HG03045 (cell line): Measurements from ENCODE around the gene PDK4.
"Not testable (repeated sequence)": the region's sequence is repeated elsewhere in the genome, so short reads cannot be mapped to it uniquely, and the experiment has no call there.

Experiments used
- ATAC-seq: cut with Tn5 transposase; IDR thresholded peaks from one replicate; pipeline ENCODE4 v1.9.1; 2021; ENCODE audit warnings: mild to moderate bottlenecking, moderate library complexity; ENCODE audit not compliant: unreplicated experiment

Gene PDK4

DNA sequence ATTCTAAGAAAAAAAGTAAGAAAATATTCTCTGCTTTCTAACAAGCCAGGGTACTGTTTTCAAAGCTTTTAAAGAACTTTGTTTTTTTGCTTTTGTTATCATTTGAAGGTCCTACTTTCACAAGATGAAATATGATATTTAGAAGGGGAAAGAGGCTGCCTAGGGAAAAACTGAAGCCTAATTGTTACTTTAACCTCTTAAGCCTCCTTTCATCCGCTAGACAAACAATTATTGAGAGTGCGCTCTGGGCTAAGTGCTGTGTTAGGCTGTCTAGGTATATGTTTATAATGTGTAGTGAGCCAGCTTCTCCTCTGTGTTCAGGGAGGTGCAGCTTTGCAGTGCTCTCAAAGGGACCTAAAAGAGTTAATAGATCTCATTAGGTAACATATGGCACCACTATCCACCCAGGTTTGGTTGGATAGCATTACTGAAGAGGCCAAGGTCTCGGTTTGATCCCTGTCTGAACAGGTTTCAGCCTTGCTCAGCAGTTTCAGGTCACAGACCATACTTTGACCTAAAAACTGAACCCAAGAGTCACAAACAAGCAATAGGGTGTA lies 17.9 kb downstream of the PDK4 start:
- no peak for ATAC-seq

DNA sequence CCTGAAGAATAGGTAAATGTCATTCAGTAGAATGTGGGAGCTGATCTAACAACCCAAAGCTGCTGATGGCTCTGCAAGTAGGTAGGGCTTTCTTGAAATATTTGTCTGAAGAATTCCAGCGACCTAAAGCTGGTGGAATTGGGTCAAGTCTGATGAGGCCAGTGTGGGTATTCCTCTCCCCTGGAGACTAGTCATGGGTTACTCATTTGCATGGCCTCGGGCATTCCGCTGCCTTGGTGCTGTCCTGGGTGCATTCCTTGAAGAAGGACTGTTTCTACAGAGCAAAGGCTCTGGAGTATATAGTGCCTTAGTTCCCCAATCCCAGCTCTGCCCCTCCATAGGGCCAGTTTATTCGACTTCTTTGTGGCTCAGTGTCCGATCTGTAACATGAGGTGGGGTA lies 19.2 kb downstream of the PDK4 start:
- no peak for ATAC-seq

DNA sequence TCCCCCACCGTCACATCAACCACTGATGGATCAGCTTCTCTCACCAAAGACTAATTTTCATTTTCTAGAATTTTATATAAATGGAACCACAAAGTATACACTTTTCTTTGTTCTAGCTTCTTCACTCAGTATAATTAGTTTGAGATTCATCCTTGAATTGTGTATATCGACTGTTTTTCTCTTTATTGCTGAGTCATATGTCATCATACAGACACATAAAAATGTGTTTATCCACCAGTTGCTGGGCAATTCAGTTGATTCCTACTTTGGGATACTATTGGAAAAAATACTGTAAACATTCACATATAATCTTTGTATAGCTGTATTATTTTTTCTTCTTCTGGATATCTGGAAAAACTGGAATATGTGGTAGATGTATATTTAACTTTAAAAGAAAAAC lies 26.6 kb downstream of the PDK4 start:
- ATAC-seq = no peak

DNA sequence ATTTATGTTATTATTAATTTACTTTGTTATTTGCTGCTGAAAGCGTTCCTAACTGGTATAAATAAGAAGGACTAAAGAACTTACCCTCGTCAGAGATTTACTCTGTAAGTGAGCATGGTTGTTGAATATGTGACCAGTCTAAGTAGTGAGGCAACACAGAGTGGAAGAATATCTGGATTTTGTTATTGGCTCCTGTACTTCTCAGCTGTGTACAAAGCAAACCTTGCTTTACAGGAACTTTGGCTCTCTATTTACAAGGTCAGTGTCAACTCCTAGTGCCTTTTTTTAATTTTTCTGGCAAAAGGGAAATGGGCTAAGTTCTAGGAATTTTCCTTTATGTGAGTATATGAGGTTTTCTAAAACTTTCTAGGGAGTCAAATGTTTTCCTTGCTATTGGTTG lies 35.6 kb downstream of the PDK4 start:
- no peak for ATAC-seq

DNA sequence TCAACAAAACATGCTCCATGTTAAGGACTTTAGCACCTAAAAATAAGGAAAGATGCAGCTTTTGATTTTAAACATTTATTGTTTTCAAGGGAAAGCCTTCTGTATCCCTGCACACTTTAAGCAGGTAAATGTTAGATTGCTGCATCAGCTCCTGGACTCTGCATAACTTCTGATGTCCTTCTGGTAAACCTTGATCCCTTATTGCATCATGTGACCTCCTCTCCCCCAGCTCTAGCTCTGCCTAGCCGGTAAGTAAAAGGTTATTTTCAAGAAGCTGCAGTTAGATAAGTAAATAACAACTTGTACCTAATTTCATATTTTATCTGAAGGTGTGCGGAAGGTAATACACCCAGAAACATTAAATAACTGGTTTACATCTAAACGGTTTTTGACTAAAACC lies 37.5 kb downstream of the PDK4 start:
- ATAC-seq = no peak

DNA sequence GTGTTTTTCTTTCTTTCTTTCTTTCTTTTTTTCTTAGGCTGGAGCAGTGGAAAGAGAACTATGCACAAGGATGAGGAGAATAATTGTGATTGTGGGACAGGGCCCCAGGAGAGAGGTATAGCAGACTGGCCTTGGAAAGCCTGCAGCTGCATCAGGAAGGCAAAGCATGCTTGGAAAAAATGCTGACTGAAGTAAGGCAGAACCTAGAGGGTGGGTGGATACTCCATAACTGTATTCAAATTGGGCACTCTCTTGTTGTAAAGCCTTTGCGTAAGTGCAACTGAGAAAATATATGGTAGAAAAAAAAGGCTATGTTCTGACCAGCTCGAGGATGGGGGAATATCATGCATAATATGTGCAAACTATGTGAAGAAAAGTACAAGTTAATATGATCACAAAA lies 39.5 kb downstream of the PDK4 start:
- no peak for ATAC-seq

DNA sequence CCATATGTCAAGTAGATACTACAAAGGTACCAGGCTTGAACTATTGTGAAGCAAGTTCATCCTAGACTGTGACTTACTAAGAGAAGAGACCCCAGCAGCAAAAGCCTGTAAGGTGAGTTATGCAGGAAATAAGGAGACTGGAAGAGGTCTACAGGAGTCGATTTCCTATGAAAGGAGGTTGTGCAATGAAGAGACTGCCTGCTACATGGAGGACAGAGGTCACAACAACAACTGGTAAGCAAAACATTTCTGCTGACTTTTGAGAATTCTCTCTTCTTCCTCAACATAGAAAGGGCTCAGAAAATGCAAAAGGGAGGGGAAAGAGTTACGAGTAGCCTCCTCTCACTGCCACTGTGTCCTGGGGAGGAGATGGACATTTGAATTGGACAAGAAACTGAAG lies 42.4 kb downstream of the PDK4 start:
- ATAC-seq = no peak

DNA sequence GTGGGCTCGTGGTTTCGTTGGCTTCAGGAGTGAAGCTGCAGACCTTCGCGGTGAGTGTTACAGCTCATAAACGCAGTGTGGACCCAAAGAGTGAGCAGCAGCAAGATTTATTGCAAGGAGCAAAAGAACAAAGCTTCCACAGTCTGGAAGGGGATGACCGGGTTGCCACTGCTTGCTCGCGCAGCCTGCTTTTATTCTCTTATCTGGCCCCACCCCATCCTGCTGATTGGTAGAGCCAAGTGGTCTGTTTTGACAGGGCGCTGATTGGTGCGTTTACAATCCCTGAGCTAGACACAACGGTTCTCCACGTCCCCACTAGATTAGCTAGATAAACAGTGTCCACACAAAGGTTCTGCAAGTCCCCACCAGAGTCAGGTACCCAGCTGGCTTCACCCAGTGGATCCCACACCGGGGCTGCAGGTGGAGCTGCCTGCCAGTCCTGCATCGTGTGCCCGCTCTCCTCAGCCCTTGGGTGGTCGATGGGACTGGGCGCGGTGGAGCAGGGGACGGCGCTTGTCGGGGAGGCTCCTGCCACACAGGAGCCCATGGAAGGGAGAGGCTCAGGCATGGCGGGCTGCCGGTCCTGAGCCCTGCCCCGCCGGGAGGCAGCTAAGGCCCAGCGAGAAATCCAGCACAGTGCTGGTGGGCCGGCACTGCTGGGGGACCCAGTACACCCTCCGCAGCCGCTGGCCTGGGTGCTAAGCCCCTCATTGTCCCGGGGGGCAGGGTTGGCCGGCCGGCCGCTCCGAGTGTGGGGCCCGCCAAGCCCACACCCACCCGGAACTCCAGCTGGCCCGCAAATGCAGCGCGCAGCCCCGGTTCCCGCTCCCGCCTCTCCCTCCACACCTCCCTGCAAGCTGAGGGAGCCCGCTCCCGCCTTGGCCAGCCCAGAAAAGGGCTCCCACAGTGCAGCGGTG lies 44.0 kb downstream of the PDK4 start:
- ATAC-seq = not testable (repeated sequence)

DNA sequence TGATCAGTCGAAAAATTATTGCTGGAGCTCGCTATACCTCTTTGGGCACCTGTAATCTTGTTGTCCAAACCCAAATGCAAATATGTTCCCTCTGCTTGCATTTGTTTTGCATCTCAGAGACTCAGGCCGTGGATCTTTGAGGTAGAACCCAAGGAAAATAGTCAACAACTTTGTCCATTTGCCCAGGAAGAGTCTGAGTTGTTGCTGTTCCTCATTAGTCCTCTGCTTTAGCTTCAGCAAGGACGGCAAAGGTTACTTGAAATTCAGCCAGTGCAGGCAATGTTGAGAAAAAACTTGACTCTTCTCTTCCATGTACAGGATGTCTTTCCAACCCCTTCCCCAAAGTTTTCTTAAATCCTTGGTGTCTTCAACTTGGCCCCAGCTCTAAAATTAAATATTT lies 45.8 kb downstream of the PDK4 start:
- no peak for ATAC-seq

DNA sequence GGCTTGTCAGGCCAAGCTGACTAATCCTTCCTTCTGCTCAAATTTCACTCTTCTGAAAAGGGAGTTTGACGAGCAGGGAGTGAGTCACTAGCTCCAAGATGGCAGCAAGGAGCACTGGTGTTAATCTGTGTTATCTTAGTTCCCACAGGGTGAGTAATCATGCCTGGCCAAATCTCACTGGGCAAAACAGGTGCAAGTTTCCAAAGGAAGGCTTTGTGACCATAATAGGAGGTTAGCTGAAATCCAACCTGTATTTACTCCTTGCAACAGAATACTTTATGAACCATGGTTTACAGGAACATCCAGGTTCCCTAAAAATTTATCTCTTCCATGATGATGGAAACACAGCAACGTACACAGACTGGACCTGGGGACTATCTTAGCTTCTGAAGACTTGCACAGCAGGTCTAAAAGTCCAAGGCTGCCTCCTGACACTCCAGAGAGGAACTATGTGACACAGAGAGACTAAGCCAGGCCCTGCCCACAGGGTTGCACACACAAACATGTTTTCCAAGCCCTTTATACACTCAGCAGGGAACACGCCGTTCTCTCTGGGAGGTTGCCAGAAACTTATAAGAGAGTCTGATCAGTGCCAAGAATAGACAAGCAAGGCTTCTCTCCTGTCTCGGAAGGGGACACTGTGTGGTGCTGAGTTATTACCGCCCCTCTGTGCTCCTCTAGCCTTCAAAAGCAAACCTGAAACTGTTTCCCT lies 46.3 kb downstream of the PDK4 start:
- ATAC-seq = no peak

DNA sequence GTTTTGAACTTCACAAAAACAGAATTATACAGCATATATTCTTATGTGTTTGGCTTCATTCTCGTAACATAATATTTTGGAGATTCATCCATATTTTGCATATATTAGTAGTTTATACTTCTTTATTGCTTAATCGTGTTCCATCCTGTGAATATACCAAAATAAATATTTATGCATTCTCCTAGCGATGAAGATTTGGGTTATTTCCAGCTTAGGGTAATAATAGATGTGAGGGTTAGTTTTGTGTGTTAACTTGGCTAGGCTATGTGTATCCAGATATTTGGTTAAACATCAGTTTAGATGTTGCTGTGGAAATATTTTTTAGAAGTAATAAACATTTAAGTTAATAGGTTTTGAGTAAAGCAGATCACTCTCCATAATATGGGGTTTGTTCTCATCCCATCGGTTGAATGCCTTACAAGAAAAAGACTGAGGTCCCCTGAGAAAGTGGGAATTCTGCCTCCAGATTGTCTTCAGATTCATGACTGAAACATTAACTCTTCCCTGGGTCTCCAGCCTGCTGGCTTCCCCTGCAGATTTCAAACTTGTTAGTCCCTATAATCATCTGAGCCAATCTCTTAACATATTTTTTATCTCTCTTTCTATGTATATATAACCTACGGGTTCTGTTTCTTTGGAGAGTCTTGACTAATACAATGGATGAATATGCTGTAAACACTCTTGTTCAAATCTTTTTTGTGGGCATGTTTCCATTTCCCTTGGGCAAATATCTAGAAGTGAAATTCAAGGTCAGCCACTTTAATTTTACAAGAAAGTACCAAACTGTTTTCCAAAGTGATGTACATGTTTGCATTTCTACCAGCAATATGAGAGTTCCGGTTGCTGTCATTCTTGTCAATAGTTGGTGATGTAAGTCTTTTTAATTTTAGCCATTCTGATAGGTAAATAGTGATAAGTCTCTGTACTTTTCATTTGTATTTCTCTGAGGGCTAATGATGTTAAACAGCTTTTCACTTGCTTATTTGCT lies 48.7 kb downstream of the PDK4 start:
- ATAC-seq = no peak

DNA sequence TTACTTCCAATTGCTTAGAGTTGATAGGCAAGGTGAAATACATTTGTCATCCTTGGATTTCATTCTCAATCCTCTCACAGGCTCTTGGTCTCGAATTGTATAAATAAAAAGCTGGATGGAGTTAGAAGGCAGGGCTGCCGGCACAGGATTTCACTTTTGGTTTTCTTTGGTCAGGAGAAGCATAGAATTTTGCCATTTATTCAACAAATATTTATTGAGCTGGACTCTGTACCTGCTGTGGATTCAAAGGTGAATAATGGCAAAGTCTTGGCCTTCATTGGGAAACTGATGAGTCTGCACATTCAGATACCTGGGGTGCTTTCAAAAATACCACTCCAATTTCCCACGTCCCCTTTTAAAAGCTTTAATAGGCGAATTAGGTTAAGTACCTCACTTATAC lies 49.7 kb downstream of the PDK4 start:
- ATAC-seq = no peak

DNA sequence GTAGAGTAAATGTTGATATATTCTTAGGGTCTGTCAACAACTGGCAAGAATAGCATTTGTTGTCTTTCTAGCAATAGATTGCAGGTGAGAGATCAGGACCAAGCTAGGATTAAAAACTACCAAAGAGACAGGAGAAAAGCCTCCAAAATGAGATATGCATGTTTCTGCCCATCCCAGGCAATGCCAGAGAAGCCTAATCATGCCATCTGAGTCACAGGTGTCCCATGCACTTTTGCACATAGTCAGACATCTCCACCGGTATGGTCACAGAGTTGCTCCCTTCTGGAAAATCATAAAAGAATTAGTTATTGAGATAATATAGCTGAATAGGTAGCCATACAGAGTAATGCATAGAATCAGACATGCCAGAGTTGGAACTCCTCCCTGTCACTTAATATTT lies 50.6 kb downstream of the PDK4 start:
- ATAC-seq = no peak

DNA sequence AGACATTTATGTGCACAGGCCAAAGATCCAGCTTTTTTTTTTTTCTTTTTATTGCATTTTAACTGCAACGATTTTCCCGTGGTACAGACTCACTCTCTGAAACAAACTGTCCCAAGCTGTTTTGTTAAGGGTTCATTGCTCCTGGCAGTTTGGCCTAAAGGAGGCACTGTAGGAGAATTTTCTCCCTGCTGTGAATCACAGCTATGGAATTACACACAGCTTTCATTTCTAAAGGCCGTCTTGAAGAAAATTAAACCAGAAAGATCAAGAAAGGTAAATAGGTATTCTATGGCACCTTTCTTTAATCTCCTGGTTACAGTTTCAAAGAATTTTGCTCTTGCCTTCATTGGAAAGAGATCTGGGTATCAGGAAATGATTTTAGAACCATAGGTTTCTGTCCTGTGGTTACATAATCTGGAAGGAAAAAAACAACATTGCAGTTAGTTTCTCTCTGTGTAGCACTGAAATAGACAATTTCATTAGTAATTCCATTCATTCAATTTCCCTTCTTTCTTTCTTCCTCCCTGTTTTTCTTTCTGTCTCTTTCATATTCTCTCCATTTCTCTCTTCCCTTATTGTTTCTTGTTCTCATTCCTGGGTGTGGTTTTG lies 51.2 kb downstream of the PDK4 start:
- no peak for ATAC-seq

DNA sequence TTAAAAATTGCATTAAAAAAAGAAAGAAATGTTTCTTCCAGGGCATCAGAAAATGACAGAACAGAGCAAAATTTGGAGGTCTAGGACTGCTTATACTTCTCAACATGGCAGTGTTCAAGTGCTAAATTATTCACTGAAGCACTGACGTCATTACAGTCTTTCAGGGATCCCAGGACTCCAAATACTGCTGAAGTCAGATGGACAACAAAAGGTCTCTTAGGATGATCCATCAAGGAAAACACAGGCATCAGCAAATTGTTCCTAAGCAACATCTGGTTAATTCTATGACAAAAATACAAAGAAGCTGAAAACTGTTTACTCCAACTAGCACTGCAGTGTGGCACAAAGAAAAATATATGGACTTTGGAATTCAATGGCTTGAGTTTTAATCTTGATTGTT lies 52.1 kb downstream of the PDK4 start:
- no peak for ATAC-seq

DNA sequence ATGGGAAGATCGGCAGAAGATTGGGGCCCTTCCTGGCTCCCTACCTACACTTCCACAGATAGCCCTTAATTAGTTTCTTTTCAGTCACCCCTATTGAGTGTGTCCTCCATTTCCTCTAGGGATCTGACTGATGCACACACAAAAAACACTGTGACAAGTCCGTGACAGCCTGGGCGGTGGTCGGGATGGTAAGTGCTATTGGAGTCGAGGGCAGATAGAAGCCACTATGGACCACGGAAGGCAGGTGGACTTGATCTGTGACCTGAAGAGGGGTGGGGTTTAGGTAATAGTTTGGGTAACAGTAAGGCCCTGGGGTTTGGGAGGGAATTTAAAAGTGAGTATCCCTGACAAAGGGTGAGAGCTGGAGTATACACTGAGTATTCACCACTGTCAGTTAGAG lies 53.0 kb downstream of the PDK4 start:
- ATAC-seq = no peak

DNA sequence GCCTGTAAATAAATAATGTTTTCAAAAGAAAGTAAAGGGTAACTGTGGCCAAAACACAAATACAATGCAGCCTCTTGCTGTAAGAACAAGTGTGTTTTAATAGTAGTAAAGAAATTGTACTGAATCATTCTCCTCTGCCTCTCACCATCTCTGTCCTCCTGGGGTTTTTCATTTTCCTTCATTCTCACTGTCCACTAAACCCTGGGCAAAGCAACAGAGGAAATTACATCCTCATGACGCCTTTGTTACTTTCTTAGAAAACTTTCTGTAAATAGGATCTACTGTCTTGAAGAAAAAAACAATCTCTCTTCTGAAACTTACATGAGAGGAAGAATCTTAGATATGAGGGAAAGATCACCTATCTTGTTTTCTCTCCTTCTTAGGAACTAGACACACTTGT lies 56.0 kb downstream of the PDK4 start:
- no peak for ATAC-seq

DNA sequence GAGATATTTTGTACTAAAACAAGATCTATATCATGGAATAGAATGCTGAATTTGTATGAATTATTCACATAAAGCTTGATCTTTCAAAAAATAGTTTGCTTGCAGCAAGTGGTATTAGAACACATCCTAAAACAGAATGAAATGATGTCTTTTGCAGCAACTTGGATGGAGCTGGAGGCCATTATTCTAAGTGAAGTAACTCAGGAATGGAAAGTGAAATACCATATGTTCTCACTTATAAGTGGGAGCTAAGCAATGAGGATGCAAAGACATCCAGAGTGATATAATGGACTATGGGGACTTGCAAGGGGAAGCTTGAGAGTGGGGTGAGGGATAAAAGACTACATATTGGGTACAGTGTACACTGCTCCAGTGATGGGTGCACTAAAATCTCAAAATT lies 56.9 kb downstream of the PDK4 start:
- ATAC-seq = no peak

DNA sequence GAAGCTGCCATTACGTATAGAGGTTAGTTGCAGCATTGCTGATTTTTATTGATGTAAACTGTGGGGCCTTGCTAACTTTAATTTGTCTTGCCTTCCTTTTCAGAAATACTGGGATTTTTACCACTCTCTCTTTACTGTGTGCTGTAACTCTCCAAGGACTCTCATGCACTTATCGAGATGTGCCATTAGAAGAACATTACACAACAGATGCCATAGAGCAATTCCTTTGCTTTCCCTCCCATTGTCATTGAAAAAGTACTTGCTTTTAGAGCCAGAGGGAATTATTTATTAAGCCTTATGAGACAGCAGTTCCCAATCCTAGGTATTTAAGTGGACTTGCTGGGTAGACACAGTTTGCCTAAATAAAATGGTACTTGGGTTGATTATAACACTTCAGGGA lies 58.8 kb downstream of the PDK4 start:
- no peak for ATAC-seq

DNA sequence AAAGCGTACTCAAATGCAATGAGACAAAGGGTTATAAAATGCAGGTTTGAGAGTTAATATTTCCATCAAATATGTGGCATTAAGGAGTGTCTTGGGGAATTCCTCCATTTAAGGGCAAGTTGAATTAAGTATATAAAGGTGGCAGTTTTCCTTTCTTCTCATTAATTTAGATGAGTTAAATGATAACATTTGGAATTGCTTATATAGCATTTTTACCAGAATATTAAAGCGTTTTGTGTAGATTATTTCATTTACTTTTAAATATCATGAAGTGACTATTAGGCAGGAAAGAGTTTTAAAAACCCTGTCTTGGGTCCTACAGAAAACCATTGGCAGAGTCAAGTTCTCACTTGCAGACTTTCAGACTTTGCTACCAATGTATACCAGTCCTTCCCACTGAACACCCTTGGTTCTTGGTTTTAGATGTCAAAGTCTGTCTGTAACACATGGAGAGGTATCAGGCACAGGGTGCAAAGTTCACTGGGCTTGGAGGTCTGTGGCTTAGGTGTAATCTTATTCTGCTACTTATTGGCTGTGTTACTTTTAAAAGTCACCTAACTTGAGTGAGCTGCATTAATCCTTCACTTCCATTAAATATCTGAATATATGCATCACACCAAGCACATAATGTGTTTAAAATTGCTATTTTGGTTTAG lies 59.5 kb downstream of the PDK4 start:
- ATAC-seq = no peak
